Epidermal melanocyte (primary cell): ENCODE measurements around the gene TFEB.

Source experiments
- DNase-seq: peaks from one replicate; pipeline ENCODE4 v3.0.0; 2011; ENCODE audit warnings: low spot score; ENCODE audit not compliant: insufficient read length

TFEB gene

DNA sequence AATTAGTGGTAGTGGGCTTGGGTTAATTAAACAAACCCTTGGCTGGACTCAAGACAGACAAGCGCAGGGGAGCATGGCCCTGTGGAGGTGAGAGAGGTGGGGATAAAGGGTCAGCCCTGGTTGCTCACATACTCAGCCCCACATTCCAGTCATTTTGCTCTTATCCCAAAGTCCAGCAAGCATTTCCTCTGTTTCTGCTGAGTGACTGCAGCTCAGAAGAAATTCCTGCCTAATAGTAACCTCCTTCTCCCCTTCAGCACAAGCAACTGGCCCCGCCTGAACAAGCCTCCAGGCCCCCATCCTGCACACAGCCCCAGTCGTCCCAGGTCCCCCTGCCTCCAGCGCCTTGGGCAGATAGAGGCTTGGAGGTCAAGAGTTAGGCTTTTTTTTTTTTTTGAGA is 3.6 kb upstream of the TFEB start:
- no peak for DNase-seq

DNA sequence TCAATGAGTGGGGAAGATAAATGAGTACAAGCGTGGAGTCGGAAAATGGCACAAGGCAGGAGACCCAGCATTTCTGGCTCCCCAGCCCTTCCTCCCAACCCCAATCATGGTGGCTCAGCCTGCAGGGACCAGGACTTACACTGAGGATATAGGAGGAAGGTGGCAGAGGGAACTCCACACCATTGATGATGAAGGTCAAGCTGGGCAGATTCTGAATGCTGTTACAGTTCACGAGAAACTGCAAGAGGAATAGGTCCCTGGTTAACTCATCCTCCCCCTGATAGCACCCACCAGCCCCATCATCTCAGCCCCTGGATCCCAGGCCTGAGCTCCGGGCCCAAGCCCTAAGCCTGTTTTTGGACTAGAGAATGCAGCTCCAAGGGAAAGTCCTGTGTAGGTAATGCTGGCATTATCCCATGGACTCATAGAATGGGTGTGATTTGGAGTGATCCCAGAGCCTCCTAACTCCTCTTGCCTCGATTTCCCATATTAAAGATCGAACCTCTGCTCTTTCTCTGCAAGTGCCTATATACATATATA is 2.3 kb upstream of the TFEB start:
- no peak for DNase-seq

DNA sequence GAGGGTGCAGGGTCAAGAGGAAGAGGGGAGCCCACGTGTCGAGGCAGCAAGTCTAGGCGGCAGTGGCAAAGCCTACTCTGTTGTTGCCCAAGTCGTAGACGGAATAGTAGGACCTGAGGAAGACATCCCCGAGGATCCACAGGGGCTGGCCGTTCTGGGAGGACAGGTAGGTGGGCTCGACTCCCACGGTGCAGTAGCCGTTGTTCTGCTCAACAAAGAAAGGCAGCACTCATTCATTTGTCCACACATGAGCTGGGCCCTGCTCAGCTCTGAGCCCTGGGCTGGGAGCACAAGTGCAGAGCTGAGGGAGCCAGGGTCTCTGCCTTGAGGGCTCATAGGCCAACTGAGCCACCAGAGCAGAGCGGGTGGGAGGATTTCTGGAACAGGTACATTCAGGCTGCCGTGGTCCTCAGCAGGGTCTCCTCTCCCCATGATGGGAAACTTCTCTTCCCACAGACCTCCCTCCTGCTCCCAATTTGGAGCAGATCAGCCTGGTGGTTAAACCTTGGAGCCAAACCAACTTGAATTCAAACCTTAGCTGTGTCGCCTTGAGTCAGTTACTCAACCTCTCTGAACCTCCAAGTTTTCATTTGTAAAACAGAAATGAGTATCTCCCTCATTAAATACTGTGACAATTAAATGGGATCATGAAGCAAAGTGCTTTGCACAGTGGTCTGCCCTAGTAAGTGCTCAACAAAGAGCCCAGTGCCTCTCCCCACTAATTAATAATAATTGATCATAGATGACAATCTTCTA is 1.6 kb upstream of the TFEB start:
- no peak for DNase-seq

DNA sequence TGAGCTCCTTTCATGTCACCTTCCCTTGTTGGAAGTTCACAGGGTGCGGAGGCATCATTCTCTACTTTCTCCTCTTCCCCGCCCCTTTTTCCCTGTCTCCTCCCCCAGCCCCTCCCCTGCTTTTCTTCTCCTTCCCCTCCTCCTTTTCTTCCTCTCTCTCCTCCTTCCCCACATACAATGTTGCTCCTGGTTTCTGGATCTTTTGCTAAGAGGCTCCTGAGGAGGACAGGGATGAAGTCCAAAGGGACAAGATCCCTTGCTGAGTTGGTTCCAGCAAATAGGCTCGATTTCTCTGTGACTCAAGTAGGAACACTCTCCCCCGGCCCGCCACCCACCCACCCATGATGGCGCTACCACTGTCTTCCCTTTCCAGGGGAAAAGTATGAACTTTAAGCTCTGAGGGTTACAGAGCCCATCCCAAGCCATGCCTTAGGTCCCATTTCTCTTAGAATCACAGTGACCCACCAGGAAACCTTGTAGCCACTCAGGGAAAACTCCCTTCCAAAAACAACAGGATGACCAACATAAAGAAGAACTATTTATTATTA is 852 bp upstream of the TFEB start:
- no peak for DNase-seq

DNA sequence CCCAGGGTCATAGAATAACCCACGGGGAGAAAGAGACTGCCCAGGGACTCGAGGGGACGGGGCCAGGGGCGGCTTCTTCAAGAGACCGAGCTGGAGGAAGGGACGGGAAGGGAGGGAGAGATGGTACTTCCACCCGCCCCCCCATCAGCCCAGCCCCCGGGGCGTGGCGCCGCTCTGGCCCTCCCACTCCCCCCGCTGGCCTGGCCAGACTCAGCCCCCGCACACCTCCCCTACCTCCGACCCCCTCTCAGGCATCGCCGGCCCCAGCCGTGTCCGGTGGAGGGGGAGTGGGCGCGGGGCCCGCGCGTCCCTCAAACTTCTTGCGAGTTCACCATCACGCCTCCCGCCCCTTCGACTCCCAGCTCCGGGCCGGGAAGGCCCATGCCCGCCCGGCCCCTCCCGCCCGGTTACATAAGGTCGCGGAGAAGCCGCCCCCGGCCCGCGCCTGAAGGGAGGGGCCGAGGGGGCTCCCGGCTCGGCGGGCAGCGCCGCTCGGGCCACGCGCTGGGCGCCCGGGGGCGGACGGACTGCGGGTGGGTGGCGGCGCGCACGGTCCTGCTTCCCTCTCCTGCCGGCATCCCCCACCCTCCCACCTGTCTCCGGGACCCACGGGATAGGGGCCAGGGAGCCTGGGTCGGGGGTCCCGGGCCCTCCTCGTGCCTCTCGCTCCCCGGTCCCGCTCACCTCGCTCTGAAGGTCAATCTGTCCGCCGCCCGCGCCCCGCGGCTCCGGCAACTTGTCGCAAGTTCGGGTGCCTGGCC is 562 bp downstream of the TFEB start:
- DNase-seq, result peak; percentile 80

DNA sequence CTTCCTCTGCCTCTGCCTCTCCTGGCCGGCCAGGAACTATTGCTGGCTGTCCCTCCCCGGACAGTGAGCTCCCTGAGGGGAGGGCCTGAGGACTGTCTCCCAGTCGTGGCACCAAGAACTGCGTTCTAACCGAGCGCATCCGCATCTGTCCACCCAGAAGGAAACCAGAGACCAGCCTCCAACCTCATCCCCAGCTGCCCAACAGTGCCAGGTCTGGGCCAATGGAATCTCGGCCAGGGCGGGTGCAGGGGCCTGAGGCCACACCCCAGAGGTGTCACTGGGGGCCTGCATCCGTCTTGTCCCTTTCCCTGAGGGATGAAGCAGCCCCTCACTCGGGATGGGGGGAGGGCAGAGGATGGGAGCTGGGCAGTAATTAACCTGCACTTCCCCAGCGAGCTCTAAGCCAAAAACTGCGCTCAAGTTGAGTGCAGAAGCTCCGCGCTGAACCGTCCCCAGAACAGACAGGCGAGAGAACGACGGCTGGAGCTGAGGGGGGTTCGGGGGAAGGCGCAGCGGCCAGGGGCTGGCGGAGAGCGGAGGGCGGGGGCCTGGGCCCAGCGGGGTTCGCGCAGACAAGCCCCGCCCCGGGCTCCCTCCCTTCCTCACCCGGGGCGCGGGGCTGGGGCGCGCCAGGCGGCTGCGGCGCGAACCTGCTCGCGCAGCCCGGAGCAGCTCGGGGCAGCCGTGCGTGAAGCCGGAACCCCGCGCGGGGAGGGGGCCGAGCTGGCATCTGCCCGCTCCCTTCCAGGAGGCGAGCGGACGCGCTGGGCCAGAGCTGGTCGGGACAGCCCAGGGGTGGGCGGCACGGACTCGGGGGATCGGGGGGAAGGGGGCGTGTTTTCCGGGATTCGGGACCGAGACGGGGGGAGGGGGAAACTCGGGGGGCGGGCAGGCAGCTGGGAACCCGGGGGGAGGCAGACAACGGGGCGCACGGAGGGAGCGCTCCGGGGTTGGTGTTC is 1.4 kb downstream of the TFEB start:
- DNase-seq, result peak; percentile 75

DNA sequence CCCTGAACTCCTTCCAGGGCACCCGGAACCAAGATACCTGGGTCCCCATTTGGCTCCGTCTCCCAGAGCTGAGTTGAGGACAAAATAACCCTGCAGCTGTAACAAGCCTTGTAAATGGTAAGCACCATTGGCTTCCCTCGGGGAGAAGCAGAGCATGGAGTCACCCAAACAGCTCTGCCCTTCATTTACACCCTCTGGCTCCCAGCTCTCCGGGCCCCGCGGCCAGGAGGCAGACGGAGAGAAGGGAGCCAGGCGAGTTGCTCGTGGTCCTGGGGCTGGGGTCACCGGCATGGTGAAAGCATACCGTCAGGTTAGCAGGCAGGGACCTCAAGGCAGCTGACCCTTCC is 2.1 kb downstream of the TFEB start:
- no peak for DNase-seq

DNA sequence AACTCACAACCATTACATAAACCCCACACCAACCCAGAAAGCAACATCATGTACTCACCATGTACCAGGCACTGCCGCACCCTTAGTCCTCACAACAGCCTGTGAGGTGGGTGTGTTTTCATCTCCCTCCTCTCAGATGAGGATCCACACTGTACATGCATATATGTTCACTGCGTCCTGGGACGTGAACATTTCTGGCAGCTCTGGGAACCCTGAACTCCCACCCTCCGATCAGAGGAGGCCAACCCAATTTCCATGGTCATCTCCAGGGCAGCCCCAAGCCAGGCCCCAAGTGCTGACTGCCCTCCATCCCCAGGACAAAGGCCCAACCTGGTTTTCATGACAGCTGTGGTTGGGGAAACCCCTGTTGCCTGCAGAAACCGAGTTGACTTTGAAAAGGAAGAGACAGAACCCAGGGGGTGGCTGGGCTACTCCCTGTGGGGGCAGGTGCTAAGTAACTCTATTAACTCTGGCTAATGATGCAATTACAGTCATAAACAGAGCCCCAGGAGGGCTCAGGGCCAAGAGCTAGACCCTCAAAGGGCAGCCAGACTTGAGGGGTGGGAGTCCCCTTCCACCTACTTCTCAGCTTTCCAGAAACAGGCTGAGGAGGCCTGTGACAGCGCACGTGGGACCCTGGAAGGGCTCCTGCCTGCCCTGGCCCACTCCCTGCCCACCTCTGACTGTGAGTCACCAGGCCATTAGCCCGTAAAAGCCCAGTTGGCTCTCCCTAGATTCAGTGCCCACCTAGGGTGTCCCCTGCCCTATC is 2.6 kb downstream of the TFEB start:
- DNase-seq, result no peak

DNA sequence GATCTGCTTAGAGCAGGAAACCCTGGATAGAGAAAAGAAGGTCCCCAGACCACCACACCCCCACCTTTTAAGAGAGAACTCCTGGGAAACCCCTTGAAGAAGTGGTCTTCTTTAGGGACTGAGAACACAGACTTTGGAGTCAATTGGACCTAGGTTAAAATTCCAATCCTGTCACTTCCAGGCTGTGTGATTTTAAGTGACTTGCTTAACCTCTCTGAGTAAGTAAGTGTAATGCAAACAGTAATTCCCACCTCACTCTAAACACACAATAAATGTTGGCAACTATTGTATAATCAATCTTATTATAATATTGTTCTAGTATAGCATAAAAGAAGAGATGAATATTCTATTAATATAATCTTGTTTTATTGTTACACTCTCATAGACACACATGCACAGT is 3.3 kb downstream of the TFEB start:
- DNase-seq, result no peak

DNA sequence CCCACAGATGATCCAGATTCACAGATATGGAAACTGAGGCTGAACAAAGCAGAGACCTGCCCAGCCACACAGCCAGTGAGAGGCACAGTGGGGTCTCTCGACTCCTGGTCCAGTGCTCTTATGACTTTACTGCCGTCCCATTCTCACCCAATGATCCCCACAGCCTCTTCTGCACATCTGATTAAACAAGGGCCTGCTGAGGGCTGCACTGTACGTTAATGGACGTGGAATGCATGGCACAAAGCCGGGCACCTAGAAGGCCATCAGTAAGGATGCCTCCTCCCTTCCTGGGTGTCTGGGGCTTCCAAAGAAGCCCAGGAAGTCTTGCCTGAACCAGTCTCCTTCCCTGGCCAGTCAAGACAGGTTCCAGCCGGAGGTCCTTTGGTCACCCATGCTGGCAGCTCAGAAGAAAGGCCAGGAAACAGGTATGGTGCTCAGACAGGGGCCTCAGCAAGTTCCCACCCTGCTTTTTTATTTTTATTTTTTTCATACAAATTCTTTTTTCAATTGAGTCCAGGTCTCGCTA is 3.8 kb downstream of the TFEB start:
- DNase-seq, result no peak

DNA sequence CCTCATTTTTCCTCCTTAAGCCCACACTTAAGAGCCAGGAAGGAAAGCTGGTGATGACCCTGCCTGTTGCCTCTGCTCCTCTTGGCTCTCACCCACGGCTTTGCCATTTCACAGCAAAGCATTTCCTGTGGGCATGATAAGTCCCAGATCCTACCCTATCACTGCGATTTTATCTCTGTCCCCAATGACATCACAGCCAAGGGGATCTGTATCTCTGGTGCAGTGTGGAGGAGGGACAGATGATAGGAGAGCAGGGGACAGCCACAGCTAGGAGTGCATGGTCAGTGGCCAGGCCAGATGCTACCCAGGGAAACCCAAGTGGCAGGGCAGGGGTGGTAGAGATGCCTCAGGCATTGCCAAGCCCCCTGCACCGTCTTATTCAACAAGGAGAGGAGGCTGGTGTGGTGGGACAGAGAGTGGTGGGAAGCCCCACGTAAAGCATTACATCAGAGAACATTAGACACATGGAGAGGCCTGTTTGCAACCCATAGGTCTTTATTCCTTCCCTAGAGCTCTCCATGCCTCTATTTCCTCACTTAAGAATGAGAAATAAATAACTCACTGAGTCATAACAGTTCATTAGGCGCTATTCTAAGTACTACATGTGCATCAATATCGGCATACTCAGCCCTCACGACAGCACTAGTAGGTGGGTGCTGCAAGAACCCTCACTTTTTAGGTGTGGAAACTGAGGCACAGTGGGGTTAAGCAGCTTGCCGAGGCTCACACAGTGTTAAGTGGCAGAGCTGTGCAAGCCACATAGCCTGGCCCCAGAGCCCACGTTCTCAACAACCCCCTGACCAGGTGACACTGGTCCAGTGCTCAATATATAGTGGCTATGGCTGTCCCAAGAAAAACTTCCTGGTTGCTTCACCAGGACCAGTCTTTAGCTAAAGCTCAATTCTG is 4.6 kb downstream of the TFEB start:
- no peak for DNase-seq

DNA sequence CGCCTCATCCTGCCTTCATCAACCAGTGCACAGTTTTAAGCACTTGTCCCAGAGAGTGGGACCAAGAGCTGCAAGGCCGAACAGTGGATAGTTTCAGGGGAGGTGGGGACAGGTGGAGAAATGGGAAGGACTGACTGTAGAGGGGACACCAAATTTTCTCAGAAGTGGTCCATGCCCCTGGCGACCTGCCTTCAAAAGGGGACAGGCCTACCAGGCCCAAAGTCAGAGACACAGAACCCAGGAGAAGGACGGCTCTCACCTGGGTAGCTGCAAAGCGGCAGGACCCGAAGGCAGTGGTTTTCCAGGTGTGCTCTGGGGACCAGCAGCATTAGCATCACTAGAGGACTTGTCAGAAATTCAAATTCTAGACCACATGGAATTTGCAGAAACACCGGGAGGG is 5.8 kb downstream of the TFEB start:
- no peak for DNase-seq

DNA sequence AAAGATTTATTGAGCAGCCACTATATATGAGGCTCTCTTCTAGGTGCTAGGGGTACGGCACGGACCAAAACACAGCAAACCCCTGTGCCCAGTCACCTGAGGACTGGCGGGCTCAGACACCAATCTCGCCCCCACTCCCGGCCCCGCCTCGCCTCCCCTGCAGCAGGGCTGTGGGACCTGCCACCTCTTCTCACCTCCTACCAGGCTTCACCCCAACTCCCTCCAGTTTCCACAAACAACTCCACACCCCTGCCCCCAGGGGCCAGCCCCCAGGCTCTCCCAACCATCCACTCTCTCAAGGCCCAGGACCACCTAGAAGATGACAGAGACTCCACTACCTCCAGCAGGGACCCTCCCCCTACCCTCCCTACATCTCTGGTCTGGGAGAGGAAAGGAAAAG is 6.5 kb downstream of the TFEB start:
- no peak for DNase-seq

DNA sequence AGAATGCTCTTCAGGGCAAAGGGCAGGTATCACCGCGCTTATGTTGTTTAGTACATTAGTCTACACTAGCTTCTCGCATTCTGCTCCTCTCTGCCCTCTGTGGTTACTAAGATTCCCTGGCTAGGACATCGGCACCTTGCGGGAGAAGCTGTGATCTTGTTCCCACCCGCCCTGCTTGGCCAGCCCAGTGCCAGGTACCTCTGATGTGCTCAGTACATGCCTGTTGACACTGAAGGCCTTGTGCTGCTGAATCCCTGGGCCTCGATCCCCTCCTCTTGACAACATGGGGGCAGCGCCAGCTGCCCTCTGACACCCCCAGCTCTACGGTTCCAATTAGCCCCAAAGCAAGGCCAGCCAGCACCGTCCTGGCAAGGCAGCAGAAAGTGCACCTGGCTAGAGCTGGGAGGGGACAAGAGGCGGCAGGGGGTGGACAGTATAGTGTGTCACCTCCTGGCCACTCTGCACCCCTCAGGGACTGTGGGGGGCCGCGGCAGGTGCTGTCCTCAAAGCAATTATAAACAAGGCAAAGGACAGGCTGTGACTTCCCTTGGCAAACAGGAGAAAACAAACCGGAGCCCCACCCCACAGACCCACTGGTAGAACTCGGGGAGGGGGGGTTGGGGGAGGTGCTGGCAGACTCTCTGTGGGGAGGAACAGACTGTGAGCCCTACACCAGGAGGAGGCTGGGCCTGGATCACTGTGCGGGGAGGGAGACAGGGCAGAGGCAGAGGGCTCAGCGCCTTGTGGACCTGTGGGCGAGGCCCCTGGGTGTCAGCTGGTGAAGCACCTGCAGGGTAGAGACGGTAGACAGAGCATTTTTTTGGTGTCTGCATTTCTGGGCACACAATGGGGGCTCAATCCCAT is 7.1 kb downstream of the TFEB start:
- no peak for DNase-seq

DNA sequence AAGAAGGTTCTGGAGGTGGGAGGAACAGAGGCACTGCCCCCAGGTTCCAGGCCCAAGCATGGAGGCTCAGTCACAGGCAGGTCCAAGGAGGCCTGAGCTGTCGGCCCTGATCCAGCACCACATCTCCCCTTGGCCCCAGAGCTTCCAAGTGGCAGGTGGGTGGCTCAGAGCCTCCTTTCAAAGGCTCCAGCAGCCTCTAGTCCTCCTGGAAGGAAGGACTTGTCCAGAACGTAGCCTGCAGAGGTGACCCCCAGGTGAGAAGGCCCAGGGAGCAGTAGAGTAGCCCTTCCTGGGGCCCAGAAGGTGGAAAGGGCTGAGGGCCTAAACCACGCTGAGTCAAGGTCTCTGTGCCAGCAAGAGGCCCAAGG is 7.7 kb downstream of the TFEB start:
- DNase-seq, result no peak

DNA sequence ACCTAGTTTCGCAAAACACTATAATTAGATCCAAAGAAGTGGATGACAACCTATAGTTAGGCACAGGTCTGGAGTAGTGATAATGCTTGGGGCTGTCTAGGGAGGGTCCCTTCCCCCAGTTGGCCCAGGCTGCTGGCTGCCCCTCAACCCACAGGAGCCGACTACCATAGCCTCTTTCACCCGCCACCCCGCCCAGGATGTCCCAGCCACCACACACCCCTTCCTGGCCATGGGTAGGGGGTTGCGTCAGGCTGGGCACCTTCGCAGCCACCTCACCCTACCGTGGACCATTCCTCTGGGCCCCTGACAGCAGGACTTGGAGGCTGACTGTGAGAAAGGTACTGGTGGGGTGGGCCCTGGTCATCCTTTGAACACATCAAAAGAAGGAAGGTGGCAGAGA is 8.5 kb downstream of the TFEB start:
- DNase-seq, result no peak

DNA sequence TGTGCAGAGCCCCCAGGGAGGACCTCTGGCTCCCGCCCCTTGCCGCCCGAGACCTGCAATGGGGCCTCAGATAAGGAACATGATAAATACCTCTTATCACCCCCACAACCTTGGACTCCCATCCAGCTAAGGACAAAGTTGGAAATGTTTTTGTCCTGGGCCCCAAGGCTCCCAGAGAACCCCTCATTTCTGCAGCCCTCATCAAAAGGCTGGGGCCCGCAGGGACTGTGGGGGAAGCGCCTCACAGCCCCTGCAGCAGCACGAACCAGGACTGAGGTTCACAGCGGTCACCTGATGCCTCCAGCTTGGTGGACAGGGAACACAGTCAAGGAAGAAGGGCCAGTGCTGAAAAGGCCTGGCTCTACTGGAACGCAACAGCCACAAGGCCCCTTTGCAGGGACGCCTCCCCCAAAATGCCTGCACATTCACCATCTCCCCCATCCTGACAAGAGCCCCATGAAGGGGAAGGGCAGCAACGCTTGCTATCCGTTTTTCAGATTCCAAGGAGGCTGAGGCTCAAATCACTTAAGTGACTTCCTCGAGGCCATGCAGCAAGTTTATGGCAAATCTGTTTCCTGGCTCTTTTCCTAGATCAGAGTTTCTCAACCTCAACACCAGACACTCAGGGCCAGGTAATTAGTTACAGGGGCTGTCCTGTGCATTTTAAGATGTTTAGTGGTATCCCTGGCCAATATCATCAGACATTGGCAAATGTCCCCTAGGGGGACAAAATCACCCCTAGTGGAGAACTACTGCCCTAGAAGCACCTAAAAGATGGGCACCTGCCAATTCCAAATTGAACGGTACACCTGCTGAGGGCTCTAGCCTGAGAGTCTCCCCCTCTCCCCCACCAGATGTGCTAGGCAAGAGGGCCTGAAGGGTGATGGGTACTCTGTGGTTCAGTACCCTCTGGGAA is 10.6 kb downstream of the TFEB start:
- no peak for DNase-seq

DNA sequence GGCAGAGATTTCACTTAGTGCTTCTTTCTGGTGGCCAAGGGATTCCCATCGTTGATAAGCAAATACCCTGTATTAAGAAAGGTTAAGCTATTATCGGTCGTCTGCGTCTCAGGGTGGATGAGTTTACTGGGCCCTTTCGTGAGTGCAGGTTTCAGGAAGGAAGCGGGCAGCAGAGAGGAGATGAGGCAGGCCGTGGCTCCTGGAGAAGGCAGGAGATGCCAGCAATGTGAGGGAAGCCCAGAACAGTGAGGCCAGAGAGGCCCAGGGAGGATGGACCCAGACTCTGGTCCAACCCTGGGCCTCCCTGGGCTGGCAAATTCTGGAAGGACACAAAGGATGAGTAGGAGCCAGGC is 11.2 kb downstream of the TFEB start:
- DNase-seq, result no peak
